Loucy (cell line): ENCODE results near the gene CYP27B1.

Experiments
- H2AFZ ChIP-seq: fragments of 200-600 bp; sonication (generic); 2 replicates; pipeline ENCODE4 v1.6.0; 2016; ENCODE audit warnings: antibody characterized with exemption, mild to moderate bottlenecking, low read length, moderate library complexity
- H3F3A ChIP-seq: fragments of 200-600 bp; 2 replicates; pipeline ENCODE4 v1.6.0; 2016; ENCODE audit warnings: antibody characterized with exemption, low read depth, mild to moderate bottlenecking
- H3K27me3 ChIP-seq: fragments of 200-600 bp; sonication (generic); 2 replicates; pipeline ENCODE4 v1.6.1; 2014; ENCODE audit warnings: low read length, mild to moderate bottlenecking; ENCODE audit not compliant: insufficient read depth, poor library complexity, severe bottlenecking
- H3K36me3 ChIP-seq: fragments of 200-600 bp; sonication (generic); 2 replicates; pipeline ENCODE4 v1.6.1; 2016; ENCODE audit warnings: low read length; ENCODE audit not compliant: insufficient read depth
- H3K4me1 ChIP-seq: fragments of 200-600 bp; sonication (generic); 2 replicates; pipeline ENCODE4 v1.5.1; 2014; ENCODE audit warnings: low read length, mild to moderate bottlenecking; ENCODE audit not compliant: insufficient read depth, poor library complexity, severe bottlenecking
- H3K4me2 ChIP-seq: fragments of 200-600 bp; sonication (generic); 2 replicates; pipeline ENCODE4 v1.6.0; 2014; ENCODE audit warnings: antibody characterized with exemption, low read length, low read depth, mild to moderate bottlenecking; ENCODE audit not compliant: poor library complexity, severe bottlenecking
- H3K4me3 ChIP-seq: fragments of 200-600 bp; sonication (generic); 2 replicates; pipeline ENCODE4 v1.5.1; 2014; ENCODE audit warnings: low read length, mild to moderate bottlenecking, mixed read lengths; ENCODE audit not compliant: poor library complexity, severe bottlenecking
- H3K79me2 ChIP-seq: fragments of 200-600 bp; sonication (generic); 2 replicates; pipeline ENCODE4 v1.6.1; 2014; ENCODE audit warnings: low read length; ENCODE audit not compliant: insufficient read depth
- H3K9ac ChIP-seq: fragments of 200-600 bp; sonication (generic); 2 replicates; pipeline ENCODE4 v1.6.0; 2014; ENCODE audit warnings: mild to moderate bottlenecking, low read depth, low read length, moderate library complexity; ENCODE audit not compliant: poor library complexity, severe bottlenecking
- H3K9me2 ChIP-seq: fragments of 200-600 bp; sonication (generic); replicated peaks from 2 replicates; pipeline ENCODE4 v1.6.1; 2016; ENCODE audit warnings: low read depth, low read length, mixed read lengths
- H3K9me3 ChIP-seq: fragments of 200-600 bp; sonication (generic); 2 replicates; pipeline ENCODE4 v1.6.1; 2014; ENCODE audit warnings: mild to moderate bottlenecking, antibody characterized with exemption, low read length, low read depth; ENCODE audit not compliant: insufficient read depth
- H4K20me1 ChIP-seq: fragments of 200-600 bp; sonication (generic); 2 replicates; pipeline ENCODE4 v1.6.0; 2014; ENCODE audit warnings: antibody characterized with exemption, low read length, mild to moderate bottlenecking; ENCODE audit not compliant: insufficient read depth, poor library complexity, severe bottlenecking
- CTCF ChIP-seq: fragments of 200-600 bp; sonication (generic); conservative IDR thresholded peaks from 2 replicates; pipeline ENCODE4 v1.5.1; 2014; ENCODE audit warnings: mild to moderate bottlenecking, antibody characterized with exemption, low read length
- EZH2phosphoT487 ChIP-seq: fragments of 200-600 bp; IDR thresholded peaks from 2 replicates; pipeline ENCODE4 v1.6.1; 2018; ENCODE audit warnings: antibody characterized with exemption, mild to moderate bottlenecking, moderate library complexity, borderline replicate concordance

CYP27B1 gene

GRCh38 chr12:57811028-57811755, 44.3 kb upstream of the CYP27B1 start:
- no peaks in the 10 kb centered on the region for H3K27me3 ChIP-seq
- no peak overlapping the region for H3K4me2 ChIP-seq
- H3K4me1 ChIP-seq, result no peaks in the 10 kb centered on the region
- H3K79me2 ChIP-seq, result no peaks in the 10 kb centered on the region
- no peaks in the 10 kb centered on the region for H3K9me2 ChIP-seq
- no peak overlapping the region for H2AFZ ChIP-seq
- peaks cover 7% of the 10 kb centered on the region; the same call in 1 of the 2 replicates for H3K36me3 ChIP-seq
- no peak overlapping the region for H3K9ac ChIP-seq
- H3K4me3 ChIP-seq, result no peak overlapping the region
- H3F3A ChIP-seq, result no peaks in the 10 kb centered on the region
- H3K9me3 ChIP-seq, result no peaks in the 10 kb centered on the region
- H4K20me1 ChIP-seq, result no peaks in the 10 kb centered on the region
- TF ChIP-seq EZH2phosphoT487, result no peak
- TF ChIP-seq CTCF, result no peak

GRCh38 chr12:57810450-57810849, 43.6 kb upstream of the CYP27B1 start:
- H2AFZ ChIP-seq, result no peak overlapping the region
- H4K20me1 ChIP-seq, result no peaks in the 10 kb centered on the region
- no peak overlapping the region for H3K9ac ChIP-seq
- H3K9me2 ChIP-seq, result no peaks in the 10 kb centered on the region
- H3K36me3 ChIP-seq, result peaks cover 7% of the 10 kb centered on the region; the same call in 1 of the 2 replicates
- TF ChIP-seq CTCF (no peak), EZH2phosphoT487 (no peak)
- no peaks in the 10 kb centered on the region for H3K9me3 ChIP-seq
- H3K27me3 ChIP-seq, result no peaks in the 10 kb centered on the region
- no peak overlapping the region for H3K4me3 ChIP-seq
- H3K79me2 ChIP-seq, result no peaks in the 10 kb centered on the region
- H3F3A ChIP-seq, result no peaks in the 10 kb centered on the region
- H3K4me1 ChIP-seq, result no peaks in the 10 kb centered on the region
- H3K4me2 ChIP-seq, result no peak overlapping the region

GRCh38 chr12:57809425-57809824, 42.5 kb upstream of the CYP27B1 start:
- Histone ChIP-seq H3K9me3 (no peaks in the 10 kb centered on the region), H3K27me3 (no peaks in the 10 kb centered on the region), H3K4me1 (no peaks in the 10 kb centered on the region), H3F3A (no peaks in the 10 kb centered on the region), H4K20me1 (no peaks in the 10 kb centered on the region), H3K4me2 (no peak overlapping the region), H3K79me2 (no peaks in the 10 kb centered on the region), H2AFZ (no peak overlapping the region), H3K36me3 (peaks cover 7% of the 10 kb centered on the region; the same call in 1 of the 2 replicates), H3K9ac (no peak overlapping the region), H3K4me3 (no peak overlapping the region), H3K9me2 (no peaks in the 10 kb centered on the region)
- TF ChIP-seq EZH2phosphoT487, result no peak
- no peak for TF ChIP-seq CTCF
